HFF-Myc (cell line): ENCODE measurements around the gene MSI2.

Source experiments
- DNase-seq: peaks from one replicate; pipeline ENCODE4 v3.0.0-alpha.2; 2011; ENCODE audit warnings: low read depth; ENCODE audit errors: extremely low read depth
- H3K4me3 ChIP-seq: replicated peaks from 2 replicates; pipeline ENCODE4 v1.5.1; 2011; ENCODE audit warnings: low read depth, mild to moderate bottlenecking, control low read depth, low read length
- TF ChIP-seq, protein P1 (sequence below): IDR thresholded peaks from 2 replicates; pipeline ENCODE4 v1.5.1; 2012; ENCODE audit warnings: mild to moderate bottlenecking, low read depth, low read length, control low read depth; ENCODE audit errors: missing control alignments

Gene MSI2

DNA sequence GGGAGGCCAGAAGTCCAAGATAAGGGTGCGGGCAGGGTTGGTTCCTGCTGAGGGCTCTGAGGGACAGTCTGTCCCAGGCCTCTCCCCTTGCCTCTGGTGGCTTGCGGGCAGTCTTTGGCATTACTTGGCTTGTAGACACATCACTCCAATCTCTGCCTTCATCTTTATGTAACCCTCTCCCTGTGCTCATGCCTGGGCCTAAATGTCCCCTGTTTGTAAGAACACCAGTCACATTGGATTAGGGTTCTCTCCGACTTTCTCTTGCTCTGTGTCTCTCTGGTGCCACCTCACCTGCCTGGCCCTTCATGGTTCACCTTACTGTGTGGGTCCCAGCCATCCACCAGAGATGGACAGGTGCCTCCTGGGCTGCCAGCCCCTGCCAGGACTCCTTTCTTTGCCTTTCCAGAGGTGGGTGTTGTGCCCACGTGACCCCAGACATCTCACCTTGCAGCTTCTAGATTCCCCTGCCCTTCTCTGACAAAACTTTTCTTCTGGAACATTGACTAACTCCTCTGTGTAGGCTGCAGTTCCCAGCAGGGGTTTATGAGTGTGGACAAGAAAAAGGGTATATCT lies 205.8 kb downstream of the MSI2 start:
- DNase-seq, result no peak
- H3K4me3 ChIP-seq, result no peak overlapping the region
- TF ChIP-seq, protein P1, sequence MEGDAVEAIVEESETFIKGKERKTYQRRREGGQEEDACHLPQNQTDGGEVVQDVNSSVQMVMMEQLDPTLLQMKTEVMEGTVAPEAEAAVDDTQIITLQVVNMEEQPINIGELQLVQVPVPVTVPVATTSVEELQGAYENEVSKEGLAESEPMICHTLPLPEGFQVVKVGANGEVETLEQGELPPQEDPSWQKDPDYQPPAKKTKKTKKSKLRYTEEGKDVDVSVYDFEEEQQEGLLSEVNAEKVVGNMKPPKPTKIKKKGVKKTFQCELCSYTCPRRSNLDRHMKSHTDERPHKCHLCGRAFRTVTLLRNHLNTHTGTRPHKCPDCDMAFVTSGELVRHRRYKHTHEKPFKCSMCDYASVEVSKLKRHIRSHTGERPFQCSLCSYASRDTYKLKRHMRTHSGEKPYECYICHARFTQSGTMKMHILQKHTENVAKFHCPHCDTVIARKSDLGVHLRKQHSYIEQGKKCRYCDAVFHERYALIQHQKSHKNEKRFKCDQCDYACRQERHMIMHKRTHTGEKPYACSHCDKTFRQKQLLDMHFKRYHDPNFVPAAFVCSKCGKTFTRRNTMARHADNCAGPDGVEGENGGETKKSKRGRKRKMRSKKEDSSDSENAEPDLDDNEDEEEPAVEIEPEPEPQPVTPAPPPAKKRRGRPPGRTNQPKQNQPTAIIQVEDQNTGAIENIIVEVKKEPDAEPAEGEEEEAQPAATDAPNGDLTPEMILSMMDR, result no peak

- no peak for DNase-seq
- H3K4me3 ChIP-seq, result no peak overlapping the region
- TF ChIP-seq, protein P1, result no peak
These were observed 207.0 kb downstream of the MSI2 start for GRCh38 chr17:57463103-57463885.

DNA sequence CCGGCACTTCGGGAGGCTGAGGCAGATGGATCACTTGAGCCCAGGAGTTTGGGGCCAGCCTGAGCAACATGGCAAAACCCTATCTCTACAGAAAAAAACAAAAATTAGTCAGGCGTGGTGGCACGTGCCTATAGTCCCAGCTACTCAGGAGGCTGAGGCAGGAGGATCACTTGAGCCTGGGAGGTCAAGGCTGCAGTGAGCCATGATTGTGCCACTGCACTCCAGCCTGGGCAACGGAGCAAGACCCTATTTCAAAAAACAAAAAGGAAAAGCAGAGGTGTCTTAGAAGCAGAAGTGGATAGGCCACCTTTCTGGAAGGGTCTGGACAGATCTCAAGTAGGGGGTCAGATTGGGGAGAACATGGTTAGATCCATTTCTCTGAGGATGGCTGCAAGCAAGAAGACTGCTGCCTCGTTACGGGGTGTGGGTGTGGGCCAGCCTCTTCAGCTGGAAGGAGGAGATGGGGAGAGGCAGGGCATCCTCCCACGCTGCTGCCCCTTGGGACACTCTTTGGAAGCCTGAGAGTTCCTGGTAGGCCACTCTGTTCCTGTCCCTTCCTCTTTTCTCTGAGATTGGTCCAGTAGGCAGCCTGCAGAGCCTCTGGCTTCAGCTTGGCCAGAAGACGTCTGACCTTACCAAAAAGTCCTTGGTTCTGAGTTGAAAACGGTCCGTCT lies 208.0 kb downstream of the MSI2 start:
- TF ChIP-seq, protein P1, result no peak
- no peak overlapping the region for H3K4me3 ChIP-seq
- no peak for DNase-seq

DNA sequence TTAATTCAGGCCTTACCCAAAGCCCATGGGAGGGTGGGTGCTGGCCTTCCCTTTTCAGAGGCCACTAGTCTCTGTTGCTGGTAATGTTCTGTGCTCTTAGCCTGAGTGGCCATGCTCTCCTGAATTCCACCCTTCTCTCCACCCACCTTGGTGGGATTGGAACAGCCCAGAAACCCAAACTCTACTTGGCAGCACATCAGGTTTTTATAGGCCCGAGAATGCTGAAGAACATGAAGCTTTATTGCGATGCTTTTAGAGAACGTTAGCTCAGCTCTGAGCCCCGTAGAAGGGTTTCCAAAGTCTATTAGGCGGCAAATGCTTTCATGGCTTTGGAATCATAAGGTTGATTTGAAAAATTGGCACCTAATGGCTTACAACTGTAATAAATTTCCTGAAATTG lies 209.3 kb downstream of the MSI2 start:
- no peak overlapping the region for H3K4me3 ChIP-seq
- DNase-seq, result no peak
- TF ChIP-seq, protein P1, result no peak

DNA sequence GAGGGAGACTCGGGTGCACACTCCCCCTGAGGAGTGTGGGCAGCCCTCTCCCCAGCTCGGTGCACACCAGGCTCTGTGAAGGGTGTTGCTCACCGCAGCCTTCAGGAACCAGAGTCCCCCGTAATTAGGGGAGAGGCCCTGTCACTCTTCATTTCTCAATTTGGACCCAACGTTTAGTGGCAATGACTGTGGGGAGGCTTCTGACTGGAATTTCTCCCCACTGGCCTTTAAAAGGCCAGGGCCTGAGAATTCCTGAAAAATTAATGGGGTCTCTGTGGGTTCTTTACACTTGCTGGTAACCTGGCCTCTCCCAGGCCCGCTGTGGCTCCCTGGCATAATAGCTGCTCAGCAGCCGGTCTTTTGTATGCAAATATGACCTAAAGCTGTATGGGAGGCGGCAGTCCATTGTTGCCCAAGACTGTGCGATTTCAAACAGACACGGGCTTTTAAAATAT lies 209.7 kb downstream of the MSI2 start:
- TF ChIP-seq, protein P1, result no peak
- no peak overlapping the region for H3K4me3 ChIP-seq

GRCh38 chr17:57466521-57466920 lies 210.2 kb downstream of the MSI2 start:
- TF ChIP-seq, protein P1, result no peak
- no peak for DNase-seq
- H3K4me3 ChIP-seq, result no peak overlapping the region

More for the DNA sequence above, 209.7 kb downstream of the MSI2 start:
- no peak for DNase-seq
